Activated CD4-positive, alpha-beta T cell treated with anti-CD3 and anti-CD28 coated beads for 1 hour (primary cell): Measurements from ENCODE around the gene EPHB2.
"Not testable (repeated sequence)": the region's sequence is repeated elsewhere in the genome, so short reads cannot be mapped to it uniquely, and the experiment has no call there.

ENCODE experiments used
- DNase-seq: peaks from one replicate; pipeline ENCODE4 v3.0.0-alpha.2; 2020

EPHB2 gene

GRCh38 chr1:22920026-22920733 is 209.5 kb downstream of the EPHB2 start:
- DNase-seq = no peak

- no peak for DNase-seq
These were observed 210.3 kb downstream of the EPHB2 start for GRCh38 chr1:22920734-22921451.

- DNase-seq = no peak
These were observed 210.9 kb downstream of the EPHB2 start for GRCh38 chr1:22921452-22922126.

- DNase-seq = no peak
These were observed 212.0 kb downstream of the EPHB2 start for GRCh38 chr1:22922640-22923039.

GRCh38 chr1:22925111-22925510 is 214.5 kb downstream of the EPHB2 start:
- DNase-seq = no peak

GRCh38 chr1:22930240-22930912 is 219.7 kb downstream of the EPHB2 start:
- DNase-seq = no peak

DNA sequence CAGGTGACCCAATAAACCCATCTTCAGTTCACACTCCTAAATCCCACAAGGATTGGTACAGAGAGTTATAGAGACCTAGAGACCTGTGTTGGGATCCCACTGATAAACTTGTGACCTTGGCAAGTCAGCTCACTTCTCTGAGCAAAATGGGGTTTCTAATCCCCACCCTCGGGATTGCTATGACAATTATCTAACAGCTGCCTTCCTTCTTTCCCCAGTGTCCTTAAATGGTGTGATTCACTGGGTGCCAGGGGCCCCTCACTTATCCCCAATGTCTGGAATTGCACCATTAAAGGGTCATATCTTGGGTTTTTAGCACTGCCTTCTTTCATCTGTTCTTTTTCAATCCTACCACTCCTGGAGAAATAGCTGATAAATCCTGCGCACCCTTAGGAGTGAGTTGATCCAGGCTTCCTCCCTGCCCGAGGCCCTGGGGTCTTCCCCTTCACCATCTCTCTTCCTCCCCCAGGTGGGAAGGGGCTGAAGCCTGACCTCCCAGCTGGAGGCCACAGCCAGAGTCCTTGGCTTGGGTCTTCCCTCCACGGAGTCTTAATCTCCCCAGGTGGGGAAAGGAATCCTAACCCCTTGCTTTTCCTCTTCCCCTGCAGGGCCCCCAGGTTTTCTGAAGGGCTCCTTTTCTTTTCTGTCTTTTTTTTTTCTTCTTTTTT is 222.3 kb downstream of the EPHB2 start:
- DNase-seq = no peak

- no peak for DNase-seq
These were observed 224.8 kb downstream of the EPHB2 start for GRCh38 chr1:22935433-22935832.

DNA sequence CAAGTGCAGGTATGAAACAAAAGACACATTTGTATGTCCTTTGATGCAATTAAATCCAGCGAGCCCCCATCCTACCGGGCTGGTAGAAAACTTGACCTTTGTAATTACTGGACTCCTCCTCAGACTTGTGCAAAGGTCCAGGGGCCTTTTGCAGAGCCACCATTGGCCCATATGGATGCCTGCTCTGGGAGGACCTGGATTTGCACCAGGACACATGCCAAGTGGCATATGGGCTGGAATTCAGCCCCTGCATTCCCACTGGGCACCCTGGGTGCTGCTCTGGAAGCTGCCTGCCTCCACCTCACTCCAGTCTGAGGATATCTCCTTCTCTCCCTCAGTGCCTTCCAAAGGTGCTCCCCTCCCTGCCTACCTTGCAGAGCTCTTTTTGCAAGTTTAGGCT is 226.0 kb downstream of the EPHB2 start:
- no peak for DNase-seq

GRCh38 chr1:22941257-22941656 is 230.6 kb downstream of the EPHB2 start:
- no peak for DNase-seq

- no peak for DNase-seq
These were observed 233.9 kb downstream of the EPHB2 start for GRCh38 chr1:22944346-22945055.

- not testable (repeated sequence) for DNase-seq
These were observed 234.5 kb downstream of the EPHB2 start for GRCh38 chr1:22945171-22945570.

DNA sequence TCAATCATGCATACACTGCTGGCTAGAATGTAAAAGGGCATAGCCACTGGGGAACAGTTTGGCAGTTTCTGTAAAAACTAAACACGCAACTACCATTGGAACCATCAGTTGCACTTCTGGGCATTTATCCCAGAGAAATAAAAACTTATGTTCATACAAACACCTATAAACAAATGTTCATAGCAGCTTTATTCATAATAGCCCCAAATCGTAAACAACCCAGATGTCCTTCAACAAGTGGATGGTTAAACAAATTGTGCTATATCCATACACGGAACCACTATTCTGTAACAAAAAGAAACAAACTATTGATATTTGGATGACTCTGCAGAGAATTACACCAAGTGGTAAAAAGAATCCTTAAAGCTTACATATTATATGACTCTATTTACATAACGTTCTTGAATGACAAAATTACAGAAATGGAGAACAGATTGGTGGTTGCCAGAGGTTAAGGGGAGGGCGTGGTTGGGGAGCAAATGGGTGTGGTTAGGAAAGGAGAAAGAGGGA is 239.2 kb downstream of the EPHB2 start:
- no peak for DNase-seq

DNA sequence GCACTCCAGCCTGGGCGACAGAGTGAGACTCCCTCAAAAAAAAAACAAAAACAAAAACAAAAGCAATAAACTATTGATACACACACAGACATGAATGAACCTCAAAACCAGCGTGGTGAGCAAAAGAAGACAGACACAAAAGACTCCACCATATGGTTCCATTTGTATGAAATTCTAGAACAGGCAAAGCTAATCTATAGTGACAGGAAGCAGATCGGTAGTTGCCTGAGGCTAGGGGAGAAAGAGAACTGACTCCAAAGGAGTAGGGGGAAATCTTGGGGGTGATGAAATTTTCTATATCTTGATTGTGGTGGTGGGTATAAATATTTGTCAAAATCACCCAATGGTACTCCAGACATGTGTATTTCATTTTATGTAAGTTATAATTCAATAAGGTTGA is 241.2 kb downstream of the EPHB2 start:
- DNase-seq = no peak

DNA sequence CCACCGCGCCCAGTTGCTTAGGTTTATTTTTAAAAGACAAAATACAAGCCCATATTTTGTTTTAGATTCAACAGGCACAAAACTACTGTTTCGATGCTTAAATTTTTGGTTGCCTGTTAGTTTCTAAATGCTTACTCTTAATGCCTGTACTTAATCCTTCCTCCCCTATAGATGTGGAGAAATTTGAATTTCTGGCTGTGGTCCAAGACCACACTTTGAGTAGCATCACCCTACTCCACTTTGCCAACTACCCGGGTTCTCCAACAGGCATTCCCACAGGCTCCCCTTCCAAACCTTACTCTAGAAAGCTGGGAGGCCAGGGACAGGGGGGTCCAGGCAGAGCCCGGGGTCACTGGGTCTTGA is 242.0 kb downstream of the EPHB2 start:
- no peak for DNase-seq

GRCh38 chr1:22953057-22953739 is 242.6 kb downstream of the EPHB2 start:
- DNase-seq = no peak

GRCh38 chr1:22953740-22954141 is 243.1 kb downstream of the EPHB2 start:
- no peak for DNase-seq

GRCh38 chr1:22955146-22955545 is 244.5 kb downstream of the EPHB2 start:
- no peak for DNase-seq

- DNase-seq = no peak
These were observed 246.4 kb downstream of the EPHB2 start for GRCh38 chr1:22957066-22957465.

GRCh38 chr1:22958556-22958955 is 247.9 kb downstream of the EPHB2 start:
- no peak for DNase-seq
